Natural killer cell (primary cell): Measurements from ENCODE around the gene SCAF4. TPM values are rescaled to one million over a fixed set of nuclear protein-coding genes. Genes with fewer than 3 reads are reported as not detected.

ENCODE experiments used
- total RNA-seq, 4 donors: library from RNA; stranded (reverse); fragments of 120-200 nt in 1 of 4; gene quantifications; one replicate each; pipeline versions ENCODE4 v1.2.3 to v1.2.4, GENCODE V29; 2013 to 2022

The SCAF4 gene
- total RNA-seq, 3 donors from 2014 or later (not counting 1 experiment from before 2014, with no cell fraction given), result 93.2 to 109 (median 101) TPM

Other genes with a start within 250 kb of the SCAF4 start
- gene SOD1, start 72.4 kb downstream of the SCAF4 start, total RNA-seq, result 10 to 100 TPM; 57.9 to 75.7 (median 64.8) TPM
- gene HUNK, start 140.9 kb upstream of the SCAF4 start, total RNA-seq, result not detected